HCT116 (cell line): ENCODE measurements around the gene TMEM208. TPM values are rescaled to one million over a fixed set of nuclear protein-coding genes. Genes with fewer than 3 reads are reported as not detected.

ENCODE experiments used
- ATAC-seq: fragments of 200-7000 bp; cut with Tn5 transposase; 2 replicates; pipeline ENCODE4 v1.9.1; 2020; ENCODE audit warnings: mild to moderate bottlenecking, moderate library complexity
- BruUV-seq: library from RNA; stranded (reverse); fragments of 400-500 nt; replicated peaks from 2 replicates; lab custom pipeline; 2021; lab: Mats Ljungman, UMichigan
- CTCF ChIA-PET: fragments of 300-600 bp; sonication (Branson Sonifier 250); formaldehyde crosslinking; loops from one replicate; lab custom pipeline; 2021; ENCODE audit warnings: antibody characterized with exemption; lab: Charles Lee
- POLR2A ChIA-PET: fragments of 300-600, 350-600 bp; sonication (Branson Sonifier 250); formaldehyde crosslinking; loops from one replicate; lab custom pipeline; 2021; ENCODE audit warnings: antibody characterized with exemption; lab: Charles Lee
- RAD21 ChIA-PET, 2 experiments: fragments of 300-600 bp; sonication (Branson Sonifier 250); formaldehyde crosslinking; loops; one replicate each; lab custom pipeline; 2023; ENCODE audit warnings: low total read pairs in 2 of 2; ENCODE audit not compliant: uncharacterized antibody in 2 of 2, unreplicated experiment in 2 of 2, low non-redundant PET in 1 of 2; lab: Charles Lee
- DNase-seq: peaks from one replicate; pipeline ENCODE4 v3.0.0-alpha.2; 2010; ENCODE audit warnings: low read depth, low spot score
- H2AFZ ChIP-seq: fragments of 200-600 bp; shearing (Covaris generic), sonication (generic); 2 replicates; pipeline ENCODE4 v1.6.1; 2017; ENCODE audit warnings: low read depth, mixed run types, mixed read lengths, antibody characterized with exemption, low read length; ENCODE audit not compliant: poor library complexity, severe bottlenecking
- H3K27ac ChIP-seq: 2 replicates; pipeline ENCODE4 v1.5.1; 2012; ENCODE audit warnings: low read depth, low read length
- H3K27me3 ChIP-seq: fragments of 200-600 bp; sonication (generic); 2 replicates; pipeline ENCODE4 v1.6.1; 2016; ENCODE audit warnings: mixed run types, low read length, mixed read lengths; ENCODE audit not compliant: insufficient read depth
- H3K36me3 ChIP-seq, 2 experiments: fragments of 200-500 bp in 1 of 2; fragments of 200-600 bp in 1 of 2; sonication (Bioruptor generic) in 1 of 2; sonication (generic) in 1 of 2; 2 replicates each; pipeline versions ENCODE4 v1.5.1 to v1.6.1; 2014 to 2016; ENCODE audit warnings: low read length in 2 of 2, inconsistent platforms in 1 of 2, mixed read lengths in 1 of 2, mixed run types in 1 of 2; ENCODE audit not compliant: insufficient read depth in 2 of 2, control insufficient read depth in 1 of 2
- H3K4me1 ChIP-seq, 2 experiments: fragments of 200-600 bp in 1 of 2; sonication (generic) in 1 of 2; 2 replicates each; pipeline versions ENCODE4 v1.5.1 to v1.6.1; 2012 to 2017; ENCODE audit warnings: low read length in 2 of 2, inconsistent platforms in 1 of 2, mild to moderate bottlenecking in 1 of 2, mixed read lengths in 1 of 2, mixed run types in 1 of 2, moderate library complexity in 1 of 2; ENCODE audit not compliant: insufficient read depth in 2 of 2, control insufficient read depth in 1 of 2
- H3K4me2 ChIP-seq: fragments of 200-600 bp; sonication (generic); 2 replicates; pipeline ENCODE4 v1.6.1; 2017; ENCODE audit warnings: mixed run types, low read length, mixed read lengths
- H3K4me3 ChIP-seq, 2 experiments: fragments of 200-600 bp in 1 of 2; sonication (generic) in 1 of 2; replicated peaks in 1 of 2; 2 replicates each; pipeline ENCODE4 v1.5.1; 2011 to 2016; ENCODE audit warnings: low read length in 2 of 2, control low read depth in 1 of 2, low read depth in 1 of 2, mild to moderate bottlenecking in 1 of 2, mixed read lengths in 1 of 2, mixed run types in 1 of 2
- H3K79me2 ChIP-seq: fragments of 200-600 bp; sonication (generic); 2 replicates; pipeline ENCODE4 v1.6.1; 2017; ENCODE audit warnings: mild to moderate bottlenecking, mixed run types, low read length, moderate library complexity, mixed read lengths; ENCODE audit not compliant: insufficient read depth
- H3K9ac ChIP-seq: fragments of 200-600 bp; sonication (generic); 2 replicates; pipeline ENCODE4 v1.6.1; 2016; ENCODE audit warnings: low read length, mixed read lengths
- H3K9me2 ChIP-seq: fragments of 200-600 bp; sonication (generic), shearing (Covaris generic); 2 replicates; pipeline ENCODE4 v1.6.1; 2017; ENCODE audit warnings: mixed run types, mild to moderate bottlenecking, moderate library complexity; ENCODE audit not compliant: insufficient read depth
- H3K9me3 ChIP-seq, 2 experiments: fragments of 200-500 bp in 1 of 2; fragments of 200-600 bp in 1 of 2; sonication (Bioruptor generic) in 1 of 2; sonication (generic) in 1 of 2; 2 replicates each; pipeline ENCODE4 v1.6.1; 2014 to 2017; ENCODE audit warnings: low read length in 2 of 2, mixed read lengths in 2 of 2, inconsistent platforms in 1 of 2, low read depth in 1 of 2, mild to moderate bottlenecking in 1 of 2, mixed run types in 1 of 2, moderate library complexity in 1 of 2; ENCODE audit not compliant: control insufficient read depth in 1 of 2, insufficient read depth in 1 of 2
- H4K20me1 ChIP-seq: fragments of 200-600 bp; sonication (generic), shearing (Covaris generic); 2 replicates; pipeline ENCODE4 v1.6.1; 2017; ENCODE audit warnings: mixed run types, mild to moderate bottlenecking, moderate library complexity; ENCODE audit not compliant: insufficient read depth
- CBX3 ChIP-seq: IDR thresholded peaks from 2 replicates; pipeline ENCODE4 v1.6.1; 2012; ENCODE audit warnings: low read depth
- CEBPB ChIP-seq: IDR thresholded peaks from 2 replicates; pipeline ENCODE4 v1.6.1; 2012; ENCODE audit warnings: low read depth
- ELF1 ChIP-seq: IDR thresholded peaks from 2 replicates; pipeline ENCODE4 v1.6.1; 2012; ENCODE audit warnings: low read depth, borderline replicate concordance
- EZH2phosphoT487 ChIP-seq: fragments of 200-600 bp; IDR thresholded peaks from 2 replicates; pipeline ENCODE4 v1.6.1; 2018; ENCODE audit warnings: antibody characterized with exemption, borderline replicate concordance
- POLR2A ChIP-seq: IDR thresholded peaks from 2 replicates; pipeline ENCODE4 v1.7.0; 2011; ENCODE audit warnings: borderline replicate concordance; ENCODE audit not compliant: insufficient read depth, insufficient read length; ENCODE audit errors: extremely low read depth
- SIN3A ChIP-seq: IDR thresholded peaks from 2 replicates; pipeline ENCODE4 v1.6.1; 2012; ENCODE audit warnings: low read depth
- SP1 ChIP-seq: IDR thresholded peaks from 2 replicates; pipeline ENCODE4 v1.6.1; 2012; ENCODE audit warnings: low read depth
- SRF ChIP-seq: IDR thresholded peaks from 2 replicates; pipeline ENCODE4 v1.6.1; 2012; ENCODE audit warnings: low read depth
- TCF7L2 ChIP-seq: IDR thresholded peaks from 2 replicates; pipeline ENCODE4 v1.7.0; 2011; ENCODE audit warnings: borderline replicate concordance, inconsistent platforms; ENCODE audit not compliant: insufficient read depth, insufficient read length; ENCODE audit errors: extremely low read depth
- intact Hi-C: fragments of 100-400 bp; cut with micrococcal nuclease; formaldehyde crosslinking; loops from 2 replicates; pipeline ENCODE4 v1.10.0; 2022
- total RNA-seq: library from RNA; stranded (reverse); gene quantifications from one replicate; pipeline ENCODE4 v1.2.1, GENCODE V29; 2021; ENCODE audit not compliant: unreplicated experiment
- TF ChIP-seq, protein P1 (sequence below): IDR thresholded peaks from 2 replicates; pipeline ENCODE4 v1.6.1; 2012; ENCODE audit warnings: low read depth
- TF ChIP-seq, protein P2 (sequence below), 3 experiments: fragments of 200-600 bp in 1 of 3; sonication (generic) in 1 of 3; IDR thresholded peaks in 2 of 3; conservative IDR thresholded peaks in 1 of 3; 2 replicates each; pipeline ENCODE4 v1.5.1; 2012 to 2017; ENCODE audit warnings: low read depth in 2 of 3, low read length in 2 of 3, antibody characterized with exemption in 1 of 3, borderline replicate concordance in 1 of 3, control low read depth in 1 of 3, mild to moderate bottlenecking in 1 of 3, mixed read lengths in 1 of 3, mixed run types in 1 of 3, moderate library complexity in 1 of 3; ENCODE audit not compliant: insufficient read depth in 1 of 3
- TF ChIP-seq, protein P3 (sequence below): IDR thresholded peaks from 2 replicates; pipeline ENCODE4 v1.6.1; 2011; ENCODE audit warnings: mild to moderate bottlenecking, low read length, moderate library complexity; ENCODE audit not compliant: insufficient replicate concordance; ENCODE audit errors: extremely low read depth

Gene TMEM208
- total RNA-seq, 1 experiment from 2014 or later: 36.1 TPM

DNA sequence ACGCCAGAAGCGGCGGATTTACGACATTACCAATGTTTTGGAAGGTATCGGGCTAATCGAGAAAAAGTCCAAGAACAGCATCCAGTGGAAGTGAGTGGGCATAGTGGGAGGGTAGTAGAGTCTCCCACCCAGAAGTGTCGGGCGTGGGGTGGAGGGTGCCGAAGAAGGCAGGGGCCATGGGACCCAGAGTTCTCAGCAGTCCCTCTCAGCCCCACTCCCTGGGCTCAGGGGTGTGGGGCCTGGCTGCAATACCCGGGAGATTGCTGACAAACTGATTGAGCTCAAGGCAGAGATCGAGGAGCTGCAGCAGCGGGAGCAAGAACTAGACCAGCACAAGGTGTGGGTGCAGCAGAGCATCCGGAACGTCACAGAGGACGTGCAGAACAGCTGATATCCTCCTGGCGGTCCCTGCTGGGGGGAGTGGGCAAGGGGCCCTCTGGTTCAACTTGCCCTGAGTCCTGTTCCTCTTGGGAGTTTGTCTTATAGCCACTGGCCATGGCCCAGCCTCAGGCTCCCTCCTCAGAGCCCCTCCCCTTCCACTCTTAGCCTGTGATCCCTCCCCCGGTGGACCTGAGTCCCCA, 34.1 kb upstream of the TMEM208 start:
- peaks cover 14 to 26% of the 10 kb centered on the region in 2 experiments; a peak in 3 of 4 replicates for H3K4me1 ChIP-seq
- intact Hi-C loops: no loop called here
- no peaks in the 10 kb centered on the region for H3K9me2 ChIP-seq
- H3K9me3 ChIP-seq: no peaks in the 10 kb centered on the region
- TF ChIP-seq TCF7L2 (no peak), ELF1 (no peak), SIN3A (no peak), SP1 (no peak), SRF (no peak), POLR2A (no peak), EZH2phosphoT487 (no peak), CBX3 (no peak), CEBPB (no peak)
- TF ChIP-seq, protein P1, sequence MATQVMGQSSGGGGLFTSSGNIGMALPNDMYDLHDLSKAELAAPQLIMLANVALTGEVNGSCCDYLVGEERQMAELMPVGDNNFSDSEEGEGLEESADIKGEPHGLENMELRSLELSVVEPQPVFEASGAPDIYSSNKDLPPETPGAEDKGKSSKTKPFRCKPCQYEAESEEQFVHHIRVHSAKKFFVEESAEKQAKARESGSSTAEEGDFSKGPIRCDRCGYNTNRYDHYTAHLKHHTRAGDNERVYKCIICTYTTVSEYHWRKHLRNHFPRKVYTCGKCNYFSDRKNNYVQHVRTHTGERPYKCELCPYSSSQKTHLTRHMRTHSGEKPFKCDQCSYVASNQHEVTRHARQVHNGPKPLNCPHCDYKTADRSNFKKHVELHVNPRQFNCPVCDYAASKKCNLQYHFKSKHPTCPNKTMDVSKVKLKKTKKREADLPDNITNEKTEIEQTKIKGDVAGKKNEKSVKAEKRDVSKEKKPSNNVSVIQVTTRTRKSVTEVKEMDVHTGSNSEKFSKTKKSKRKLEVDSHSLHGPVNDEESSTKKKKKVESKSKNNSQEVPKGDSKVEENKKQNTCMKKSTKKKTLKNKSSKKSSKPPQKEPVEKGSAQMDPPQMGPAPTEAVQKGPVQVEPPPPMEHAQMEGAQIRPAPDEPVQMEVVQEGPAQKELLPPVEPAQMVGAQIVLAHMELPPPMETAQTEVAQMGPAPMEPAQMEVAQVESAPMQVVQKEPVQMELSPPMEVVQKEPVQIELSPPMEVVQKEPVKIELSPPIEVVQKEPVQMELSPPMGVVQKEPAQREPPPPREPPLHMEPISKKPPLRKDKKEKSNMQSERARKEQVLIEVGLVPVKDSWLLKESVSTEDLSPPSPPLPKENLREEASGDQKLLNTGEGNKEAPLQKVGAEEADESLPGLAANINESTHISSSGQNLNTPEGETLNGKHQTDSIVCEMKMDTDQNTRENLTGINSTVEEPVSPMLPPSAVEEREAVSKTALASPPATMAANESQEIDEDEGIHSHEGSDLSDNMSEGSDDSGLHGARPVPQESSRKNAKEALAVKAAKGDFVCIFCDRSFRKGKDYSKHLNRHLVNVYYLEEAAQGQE: no peak
- TF ChIP-seq, protein P2, sequence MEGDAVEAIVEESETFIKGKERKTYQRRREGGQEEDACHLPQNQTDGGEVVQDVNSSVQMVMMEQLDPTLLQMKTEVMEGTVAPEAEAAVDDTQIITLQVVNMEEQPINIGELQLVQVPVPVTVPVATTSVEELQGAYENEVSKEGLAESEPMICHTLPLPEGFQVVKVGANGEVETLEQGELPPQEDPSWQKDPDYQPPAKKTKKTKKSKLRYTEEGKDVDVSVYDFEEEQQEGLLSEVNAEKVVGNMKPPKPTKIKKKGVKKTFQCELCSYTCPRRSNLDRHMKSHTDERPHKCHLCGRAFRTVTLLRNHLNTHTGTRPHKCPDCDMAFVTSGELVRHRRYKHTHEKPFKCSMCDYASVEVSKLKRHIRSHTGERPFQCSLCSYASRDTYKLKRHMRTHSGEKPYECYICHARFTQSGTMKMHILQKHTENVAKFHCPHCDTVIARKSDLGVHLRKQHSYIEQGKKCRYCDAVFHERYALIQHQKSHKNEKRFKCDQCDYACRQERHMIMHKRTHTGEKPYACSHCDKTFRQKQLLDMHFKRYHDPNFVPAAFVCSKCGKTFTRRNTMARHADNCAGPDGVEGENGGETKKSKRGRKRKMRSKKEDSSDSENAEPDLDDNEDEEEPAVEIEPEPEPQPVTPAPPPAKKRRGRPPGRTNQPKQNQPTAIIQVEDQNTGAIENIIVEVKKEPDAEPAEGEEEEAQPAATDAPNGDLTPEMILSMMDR (IDR thresholded peaks at IDR 0.05 in 2 of 3, conservative IDR thresholded peaks at IDR 0.05 in 1 of 3; ENCODE audit: borderline replicate concordance in 1 of 3, insufficient read depth in 1 of 3, low read depth in 2 of 3, low read length in 2 of 3): no peak
- TF ChIP-seq, protein P3, sequence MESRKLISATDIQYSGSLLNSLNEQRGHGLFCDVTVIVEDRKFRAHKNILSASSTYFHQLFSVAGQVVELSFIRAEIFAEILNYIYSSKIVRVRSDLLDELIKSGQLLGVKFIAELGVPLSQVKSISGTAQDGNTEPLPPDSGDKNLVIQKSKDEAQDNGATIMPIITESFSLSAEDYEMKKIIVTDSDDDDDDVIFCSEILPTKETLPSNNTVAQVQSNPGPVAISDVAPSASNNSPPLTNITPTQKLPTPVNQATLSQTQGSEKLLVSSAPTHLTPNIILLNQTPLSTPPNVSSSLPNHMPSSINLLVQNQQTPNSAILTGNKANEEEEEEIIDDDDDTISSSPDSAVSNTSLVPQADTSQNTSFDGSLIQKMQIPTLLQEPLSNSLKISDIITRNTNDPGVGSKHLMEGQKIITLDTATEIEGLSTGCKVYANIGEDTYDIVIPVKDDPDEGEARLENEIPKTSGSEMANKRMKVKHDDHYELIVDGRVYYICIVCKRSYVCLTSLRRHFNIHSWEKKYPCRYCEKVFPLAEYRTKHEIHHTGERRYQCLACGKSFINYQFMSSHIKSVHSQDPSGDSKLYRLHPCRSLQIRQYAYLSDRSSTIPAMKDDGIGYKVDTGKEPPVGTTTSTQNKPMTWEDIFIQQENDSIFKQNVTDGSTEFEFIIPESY: no peak
- peak overlapping the region; percentile 84 for H3K27ac ChIP-seq
- peaks cover 24 to 40% of the 10 kb centered on the region in 2 experiments; a peak in 3 of 4 replicates for H3K36me3 ChIP-seq
- no peaks in the 10 kb centered on the region; the same call in 1 of the 2 replicates for H4K20me1 ChIP-seq
- ChIA-PET CTCF (interaction anchor here (1.2 kb wide), 1 partner anchor 13 kb away, joined by 3 read pairs; no protein-coding TSS in a partner anchor), POLR2A (no interaction called here), RAD21 (no interaction called here)
- peak overlapping the region; percentile 85 for H3K9ac ChIP-seq
- BruUV-seq: no TSS peak
- H3K4me2 ChIP-seq: peak overlapping the region; percentile 95
- H3K27me3 ChIP-seq: no peaks in the 10 kb centered on the region
- DNase-seq (no peak), ATAC-seq (no peak)
- H3K4me3 ChIP-seq: peak overlapping the region; percentile 87 to 91
- peaks cover 53% of the 10 kb centered on the region for H3K79me2 ChIP-seq
- no peak overlapping the region for H2AFZ ChIP-seq
